Renal pelvis (tissue), 4 donors: ENCODE data around the gene LYVE1. TPM values are rescaled to one million over a fixed set of nuclear protein-coding genes. Genes with fewer than 3 reads are reported as not detected.

Source experiments
- DNase-seq: peaks from one replicate; pipeline ENCODE4 v3.0.0-alpha.2; 2013
- polyA plus RNA-seq, 3 donors: library from polyadenylated mRNA; unstranded; fragments of 120-200 nt; gene quantifications; one replicate each; pipeline ENCODE4 v1.2.1, GENCODE V29; 2013; ENCODE audit not compliant: insufficient read length in 3 of 3

LYVE1 gene
- polyA plus RNA-seq, 3 donors = 57.7 to 75.5 (median 59.9) TPM

DNA sequence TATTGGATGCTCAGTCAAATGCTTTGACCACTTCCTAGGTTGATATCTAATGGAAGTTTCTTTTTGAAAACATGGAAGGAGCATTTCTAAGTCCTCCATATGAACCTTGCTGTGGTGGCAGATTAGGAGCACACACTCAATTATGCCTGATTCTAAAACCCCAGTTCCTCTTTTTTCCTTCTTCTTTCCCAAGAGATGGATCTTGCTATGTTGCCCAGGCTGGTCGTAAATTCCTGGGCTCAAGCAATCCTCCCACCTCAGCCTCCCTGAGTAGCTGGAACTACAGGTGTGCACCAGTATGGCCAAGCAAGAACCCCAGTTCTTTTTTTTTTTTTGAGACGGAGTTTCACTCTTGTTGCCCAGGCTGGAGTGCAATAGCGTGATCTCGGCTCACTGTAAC is 3.0 kb downstream of the LYVE1 start:
- no peak for DNase-seq

- DNase-seq = no peak
Observed at GRCh38 chr11:10564696-10565318, 3.7 kb downstream of the LYVE1 start.

DNA sequence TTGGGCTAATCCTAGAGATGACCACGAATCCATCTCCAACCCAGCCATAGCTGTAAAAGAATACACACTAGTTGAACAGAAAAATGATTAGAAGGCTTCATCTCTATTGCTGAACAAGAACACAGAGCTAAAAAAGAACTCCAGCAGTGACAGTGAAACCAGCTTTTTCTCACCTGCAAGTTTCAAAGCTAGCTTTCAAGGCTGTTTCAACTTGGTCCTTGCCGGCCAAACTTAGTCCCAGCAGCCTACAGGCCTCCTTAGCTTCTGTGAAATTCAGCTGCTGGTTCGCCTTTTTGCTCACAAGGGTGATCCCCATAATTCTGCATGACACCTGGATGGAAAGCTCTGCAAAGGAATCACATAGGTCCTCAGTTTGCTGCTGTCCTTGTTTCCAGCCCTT is 4.4 kb downstream of the LYVE1 start:
- DNase-seq = no peak

GRCh38 chr11:10561947-10562346 is 6.5 kb downstream of the LYVE1 start:
- no peak for DNase-seq

GRCh38 chr11:10561043-10561818 is 7.2 kb downstream of the LYVE1 start:
- DNase-seq = no peak

- no peak for DNase-seq
Observed at GRCh38 chr11:10558288-10558687, 10.2 kb downstream of the LYVE1 start.

- no peak for DNase-seq
Observed at GRCh38 chr11:10556590-10556989, 11.9 kb downstream of the LYVE1 start.

DNA sequence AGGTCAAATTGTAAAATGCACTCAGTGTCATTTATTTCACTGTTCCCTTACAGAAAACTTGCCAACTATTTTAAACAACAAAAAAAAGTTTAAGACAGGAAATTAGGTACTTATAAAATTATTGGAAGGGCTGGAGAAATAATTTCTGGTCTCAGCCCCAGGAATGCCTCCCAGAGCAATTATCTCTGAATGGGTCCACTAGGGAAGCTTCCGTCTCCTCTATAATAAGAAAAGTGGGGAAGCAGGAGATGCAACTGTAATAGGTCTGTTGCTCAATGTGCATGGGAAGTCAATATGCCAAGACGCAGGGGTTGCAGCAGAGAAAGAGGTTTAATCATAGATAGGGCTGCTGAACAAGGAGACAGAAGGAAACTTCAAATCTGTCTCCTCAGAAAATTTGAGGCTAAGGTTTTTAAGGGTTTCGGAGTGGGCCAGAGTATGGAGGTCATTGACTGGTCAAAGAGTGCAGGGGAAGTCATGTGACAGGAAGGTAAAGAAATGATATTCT is 16.6 kb downstream of the LYVE1 start:
- no peak for DNase-seq

DNA sequence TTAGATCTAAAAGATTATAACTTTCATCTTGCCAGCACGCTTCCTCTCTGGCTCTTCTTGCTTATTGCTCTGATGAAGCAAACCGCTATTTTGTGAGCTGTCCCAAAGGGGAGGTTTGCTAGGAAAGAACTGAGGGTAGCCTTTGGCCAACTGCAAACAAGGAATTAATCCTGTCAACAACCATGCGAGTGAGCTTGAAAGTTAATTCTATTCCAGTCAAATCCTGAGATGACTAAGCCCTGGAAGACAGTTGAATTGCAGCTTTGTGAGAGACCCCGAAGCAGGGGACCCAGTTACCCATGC is 17.2 kb downstream of the LYVE1 start:
- no peak for DNase-seq

DNA sequence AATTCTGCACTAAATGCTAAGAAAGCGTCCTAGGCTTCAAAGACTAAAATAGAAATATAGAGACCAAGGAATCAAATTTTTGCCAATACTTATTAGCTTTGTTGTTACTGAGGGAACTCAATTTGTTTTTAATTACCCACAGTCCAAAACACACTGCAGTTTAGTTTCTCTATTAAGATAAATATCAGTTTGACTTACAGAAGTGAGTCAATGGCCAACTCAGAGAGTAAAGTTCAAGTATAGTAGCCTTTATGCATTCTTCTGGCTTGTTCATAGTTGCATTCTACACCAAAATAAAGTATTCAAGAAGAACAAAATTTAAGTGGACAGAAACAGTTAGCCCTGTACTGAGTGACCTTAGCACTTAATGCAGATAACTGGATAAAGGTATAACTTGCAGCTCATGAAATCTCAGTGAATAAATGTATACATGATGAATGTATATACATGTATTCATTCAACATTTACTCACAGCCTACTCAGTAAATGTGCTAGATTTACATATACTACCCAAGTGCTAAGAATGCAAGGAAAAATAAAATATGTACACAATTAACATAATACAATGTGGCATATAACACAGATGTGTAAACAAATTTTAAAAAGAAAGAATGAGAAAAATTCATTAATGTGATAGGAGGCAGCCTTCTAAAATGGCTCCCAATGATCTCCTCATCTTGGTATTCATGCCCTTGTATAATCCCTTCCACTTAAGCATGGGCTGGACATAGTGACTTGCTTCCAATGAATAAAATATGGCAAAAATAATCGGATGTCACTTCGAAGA is 17.8 kb downstream of the LYVE1 start:
- no peak for DNase-seq

GRCh38 chr11:10544491-10545465 is 23.7 kb downstream of the LYVE1 start:
- DNase-seq = no peak

GRCh38 chr11:10543782-10544181 is 24.7 kb downstream of the LYVE1 start:
- no peak for DNase-seq

DNA sequence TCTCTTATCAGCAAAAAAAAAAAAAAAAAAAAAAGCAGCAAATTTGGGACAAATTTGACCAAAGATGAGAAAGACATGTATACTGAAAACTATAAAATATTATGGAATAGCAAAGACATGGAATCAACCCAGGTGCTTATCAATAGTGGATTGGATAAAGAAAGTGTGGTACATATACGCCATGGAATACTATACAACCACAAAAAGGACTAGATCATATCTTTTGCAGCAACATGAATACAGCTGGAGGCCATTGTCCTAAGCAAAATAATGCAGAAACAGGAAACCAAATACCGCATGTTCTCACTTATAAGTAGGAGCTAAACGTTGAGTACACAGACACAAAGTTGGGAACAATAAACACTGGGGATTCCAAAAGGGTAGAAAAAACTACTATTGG is 25.7 kb downstream of the LYVE1 start:
- DNase-seq = no peak

- no peak for DNase-seq
Observed at GRCh38 chr11:10541561-10541930, 26.9 kb downstream of the LYVE1 start.

GRCh38 chr11:10540915-10541560 is 27.4 kb downstream of the LYVE1 start, which contains the start of gene RNF141:
RNF141 (minus strand) TSS chr11:10541187; CDS start chr11:10534158, 7,029 bp downstream.
- peak; percentile 95 for DNase-seq

- peak; percentile 43 for DNase-seq
Observed at GRCh38 chr11:10540546-10540914, 27.9 kb downstream of the LYVE1 start.

DNA sequence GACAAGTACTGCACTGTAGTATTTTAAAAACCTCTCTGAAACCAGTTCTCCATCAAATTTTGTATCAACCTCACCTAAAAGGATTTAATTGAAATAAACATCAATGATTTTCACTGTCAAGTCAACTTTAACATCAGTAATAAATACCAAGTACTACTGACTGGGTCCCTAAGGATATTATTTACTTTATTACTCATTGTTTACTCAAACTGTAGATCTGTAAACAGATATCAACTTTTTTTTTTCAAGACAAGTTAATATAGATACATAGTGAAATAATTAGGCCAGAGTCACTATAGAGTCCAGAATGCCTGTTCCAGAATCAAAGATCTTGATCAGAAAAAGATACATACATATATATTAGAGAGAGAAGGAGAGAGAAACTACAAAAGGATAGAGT is 29.1 kb downstream of the LYVE1 start:
- no peak for DNase-seq

- DNase-seq = no peak
Observed at GRCh38 chr11:10538924-10539323, 29.5 kb downstream of the LYVE1 start.

DNA sequence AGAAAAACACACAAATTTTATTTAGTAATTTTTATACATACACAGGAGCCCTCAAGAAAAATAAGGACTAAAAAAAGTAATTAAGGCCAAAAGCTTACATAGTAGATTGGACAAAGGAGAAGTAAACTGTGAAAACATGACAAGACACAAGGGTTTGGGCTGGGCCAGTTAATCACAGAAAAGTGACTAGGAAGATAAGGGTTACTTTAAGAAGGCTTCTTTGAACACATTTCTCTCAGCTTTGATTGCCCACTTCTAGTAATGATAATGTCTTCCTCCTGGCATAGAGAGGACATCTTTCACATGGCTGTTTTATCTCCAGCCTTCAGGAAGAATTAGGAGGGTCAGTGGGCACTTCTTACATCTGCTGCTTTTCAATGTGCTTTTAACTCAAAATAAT is 30.9 kb downstream of the LYVE1 start:
- DNase-seq = no peak

GRCh38 chr11:10534316-10534715 is 34.1 kb downstream of the LYVE1 start:
- DNase-seq = no peak

DNA sequence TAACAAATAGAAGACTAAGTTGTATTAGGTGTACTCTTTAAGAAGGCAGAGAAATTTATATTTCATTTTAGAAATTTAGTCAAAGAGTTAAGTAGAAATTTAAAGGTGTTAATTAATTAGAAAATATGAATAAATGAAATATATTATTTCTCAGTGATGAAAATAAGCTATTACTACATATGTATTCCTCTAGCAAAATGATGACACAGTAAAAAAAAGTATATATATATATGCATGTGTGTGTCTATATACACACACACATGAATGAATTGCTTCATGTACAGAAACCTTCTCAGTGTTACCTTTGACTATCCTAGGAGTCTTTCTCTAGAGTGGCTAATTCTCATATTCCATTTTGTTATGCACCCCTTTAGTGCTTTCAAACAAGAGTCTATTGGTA is 35.1 kb downstream of the LYVE1 start:
- DNase-seq = no peak
